Thyroid gland (tissue), 4 donors: ENCODE data around the gene BRMS1L.

ENCODE experiments used
- POLR2A ChIP-seq, 2 donors: fragments of 450-650 bp; IDR thresholded peaks; one replicate each; pipeline ENCODE4 v1.6.1; 2017; ENCODE audit warnings: antibody characterized with exemption in 2 of 2, mild to moderate bottlenecking in 2 of 2, moderate library complexity in 1 of 2
- TF ChIP-seq, protein P1 (sequence below), 6 experiments: fragments of 200-600 bp in 3 of 6; fragments of 450-650 bp in 3 of 6; sonication (generic) in 3 of 6; IDR thresholded peaks; one replicate each; pipeline ENCODE4 v1.5.1; 2016 to 2019; ENCODE audit warnings: antibody characterized with exemption in 6 of 6, mild to moderate bottlenecking in 2 of 6, inconsistent platforms in 1 of 6, moderate library complexity in 1 of 6

DNA sequence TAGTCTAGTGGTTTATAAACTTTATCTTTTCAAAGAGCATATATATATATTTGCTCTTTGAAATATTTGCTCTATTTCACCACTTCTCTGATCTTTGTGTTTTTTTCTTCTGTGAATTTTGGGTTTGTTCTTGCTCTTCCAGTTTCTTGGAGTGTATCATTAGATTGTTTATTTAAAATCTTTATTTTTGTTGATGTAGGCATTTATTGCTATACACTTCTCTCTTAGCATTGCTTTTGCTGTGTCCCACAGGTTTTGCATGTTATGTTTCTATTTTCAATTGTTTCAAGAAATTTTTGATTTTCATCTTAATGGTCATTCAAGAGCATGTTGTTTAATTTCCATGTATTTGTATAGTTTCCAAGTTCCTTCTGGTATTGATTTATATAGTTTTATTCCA lies 69.1 kb downstream of the BRMS1L start:
- TF ChIP-seq, protein P1, sequence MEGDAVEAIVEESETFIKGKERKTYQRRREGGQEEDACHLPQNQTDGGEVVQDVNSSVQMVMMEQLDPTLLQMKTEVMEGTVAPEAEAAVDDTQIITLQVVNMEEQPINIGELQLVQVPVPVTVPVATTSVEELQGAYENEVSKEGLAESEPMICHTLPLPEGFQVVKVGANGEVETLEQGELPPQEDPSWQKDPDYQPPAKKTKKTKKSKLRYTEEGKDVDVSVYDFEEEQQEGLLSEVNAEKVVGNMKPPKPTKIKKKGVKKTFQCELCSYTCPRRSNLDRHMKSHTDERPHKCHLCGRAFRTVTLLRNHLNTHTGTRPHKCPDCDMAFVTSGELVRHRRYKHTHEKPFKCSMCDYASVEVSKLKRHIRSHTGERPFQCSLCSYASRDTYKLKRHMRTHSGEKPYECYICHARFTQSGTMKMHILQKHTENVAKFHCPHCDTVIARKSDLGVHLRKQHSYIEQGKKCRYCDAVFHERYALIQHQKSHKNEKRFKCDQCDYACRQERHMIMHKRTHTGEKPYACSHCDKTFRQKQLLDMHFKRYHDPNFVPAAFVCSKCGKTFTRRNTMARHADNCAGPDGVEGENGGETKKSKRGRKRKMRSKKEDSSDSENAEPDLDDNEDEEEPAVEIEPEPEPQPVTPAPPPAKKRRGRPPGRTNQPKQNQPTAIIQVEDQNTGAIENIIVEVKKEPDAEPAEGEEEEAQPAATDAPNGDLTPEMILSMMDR (IDR thresholded peaks at IDR 0.05): peak in 1 of 6 experiments; percentile 5
- TF ChIP-seq POLR2A (IDR thresholded peaks at IDR 0.05): no peak
